H9 (cell line): ENCODE results near the gene FAM200B. TPM values are rescaled to one million over a fixed set of nuclear protein-coding genes. Genes with fewer than 3 reads are reported as not detected.

Experiments
- DNase-seq: peaks from one replicate; pipeline ENCODE4 v3.0.0-alpha.2; 2017
- H2AFZ ChIP-seq: one replicate; pipeline ENCODE4 v1.6.1; 2013; ENCODE audit warnings: mild to moderate bottlenecking, low read length, control low read depth, moderate library complexity
- H2AK5ac ChIP-seq: 2 replicates; pipeline ENCODE4 v1.6.1; 2013; ENCODE audit warnings: low read length, control low read depth, mixed read lengths; ENCODE audit not compliant: insufficient read length
- H2BK120ac ChIP-seq: one replicate; pipeline ENCODE4 v1.6.1; 2013; ENCODE audit warnings: low read depth, mild to moderate bottlenecking, low read length, control low read depth, inconsistent platforms; ENCODE audit not compliant: poor library complexity, severe bottlenecking
- H2BK12ac ChIP-seq: 2 replicates; pipeline ENCODE4 v1.6.1; 2013; ENCODE audit warnings: low read length, control low read depth, mixed read lengths, low read depth; ENCODE audit not compliant: insufficient read length
- H2BK15ac ChIP-seq: 2 replicates; pipeline ENCODE4 v1.6.1; 2013; ENCODE audit warnings: low read depth, low read length, control low read depth
- H2BK20ac ChIP-seq: one replicate; pipeline ENCODE4 v1.6.1; 2013; ENCODE audit warnings: low read depth, mild to moderate bottlenecking, low read length, control low read depth, inconsistent platforms; ENCODE audit not compliant: poor library complexity, severe bottlenecking
- H2BK5ac ChIP-seq: 2 replicates; pipeline ENCODE4 v1.6.1; 2013; ENCODE audit warnings: low read length, control low read depth, mixed read lengths; ENCODE audit not compliant: insufficient read length
- H3K14ac ChIP-seq: 2 replicates; pipeline ENCODE4 v1.6.1; 2013; ENCODE audit warnings: low read length, control low read depth; ENCODE audit not compliant: insufficient read depth
- H3K18ac ChIP-seq: 2 replicates; pipeline ENCODE4 v1.6.1; 2013; ENCODE audit warnings: low read depth, mild to moderate bottlenecking, mixed read lengths, low read length, control low read depth; ENCODE audit not compliant: insufficient read length
- H3K23ac ChIP-seq: 2 replicates; pipeline ENCODE4 v1.6.1; 2013; ENCODE audit warnings: low read length, control low read depth, mixed read lengths, low read depth; ENCODE audit not compliant: insufficient read length
- H3K23me2 ChIP-seq: 2 replicates; pipeline ENCODE4 v1.6.1; 2013; ENCODE audit warnings: low read depth, mild to moderate bottlenecking, mixed read lengths, low read length, control low read depth; ENCODE audit not compliant: insufficient read length, poor library complexity, severe bottlenecking
- H3K27ac ChIP-seq: 2 replicates; pipeline ENCODE4 v1.5.1; 2013; ENCODE audit warnings: low read length, control low read depth, mixed read lengths, low read depth; ENCODE audit not compliant: insufficient read length
- H3K27me3 ChIP-seq: 2 replicates; pipeline ENCODE4 v1.6.1; 2013; ENCODE audit warnings: low read length, control low read depth, inconsistent platforms; ENCODE audit not compliant: insufficient read depth
- H3K4ac ChIP-seq: 2 replicates; pipeline ENCODE4 v1.6.1; 2013; ENCODE audit warnings: low read depth, mild to moderate bottlenecking, control low read depth, inconsistent platforms, low read length, moderate library complexity
- H3K4me1 ChIP-seq: 2 replicates; pipeline ENCODE4 v1.6.1; 2013; ENCODE audit warnings: low read length, control low read depth, inconsistent platforms; ENCODE audit not compliant: insufficient read depth
- H3K4me2 ChIP-seq: 2 replicates; pipeline ENCODE4 v1.6.1; 2013; ENCODE audit warnings: low read length, control low read depth, mixed read lengths; ENCODE audit not compliant: insufficient read length, insufficient read depth
- H3K56ac ChIP-seq: 2 replicates; pipeline ENCODE4 v1.6.1; 2013; ENCODE audit warnings: low read depth, mild to moderate bottlenecking, mixed read lengths, low read length, control low read depth; ENCODE audit not compliant: insufficient read length
- H3K79me1 ChIP-seq: 2 replicates; pipeline ENCODE4 v1.6.1; 2013; ENCODE audit warnings: low read depth, mild to moderate bottlenecking, moderate library complexity, low read length, control low read depth, inconsistent platforms; ENCODE audit not compliant: insufficient read depth, poor library complexity, severe bottlenecking
- H3K79me2 ChIP-seq: 2 replicates; pipeline ENCODE4 v1.6.1; 2013; ENCODE audit warnings: low read length, control low read depth, inconsistent platforms; ENCODE audit not compliant: insufficient read depth
- H3K9ac ChIP-seq: 2 replicates; pipeline ENCODE4 v1.6.1; 2013; ENCODE audit warnings: low read length, control low read depth, mixed read lengths; ENCODE audit not compliant: insufficient read length; ENCODE audit errors: extremely low read depth
- H3K9me3 ChIP-seq: one replicate; pipeline ENCODE4 v1.6.1; 2013; ENCODE audit warnings: low read depth, low read length, inconsistent platforms; ENCODE audit not compliant: control insufficient read depth
- H3T11ph ChIP-seq: one replicate; pipeline ENCODE4 v1.6.1; 2013; ENCODE audit warnings: mild to moderate bottlenecking, low read length, control low read depth, inconsistent platforms
- H4K20me1 ChIP-seq: one replicate; pipeline ENCODE4 v1.6.1; 2013; ENCODE audit not compliant: control insufficient read depth, insufficient read length, insufficient read depth
- H4K5ac ChIP-seq: 2 replicates; pipeline ENCODE4 v1.6.1; 2013; ENCODE audit warnings: low read depth, mild to moderate bottlenecking, mixed read lengths, low read length, control low read depth; ENCODE audit not compliant: insufficient read length
- H4K8ac ChIP-seq: replicated peaks from 2 replicates; pipeline ENCODE4 v1.6.1; 2013; ENCODE audit warnings: low read length, control low read depth, mixed read lengths, low read depth; ENCODE audit not compliant: insufficient read length
- H4K91ac ChIP-seq: 2 replicates; pipeline ENCODE4 v1.6.1; 2013; ENCODE audit warnings: low read depth, mild to moderate bottlenecking, moderate library complexity, mixed read lengths, low read length, control low read depth; ENCODE audit not compliant: insufficient read length
- H3K27ac Mint-ChIP-seq, 3 experiments: 2 replicates in 2 of 3; 3 replicates in 1 of 3; pipeline ENCODE4 v1.8.0; 2020 to 2021; ENCODE audit warnings: mixed read lengths in 3 of 3, mild to moderate bottlenecking in 1 of 3, moderate library complexity in 1 of 3
- H3K27me3 Mint-ChIP-seq: 2 replicates; pipeline ENCODE4 v1.8.0; 2021; ENCODE audit warnings: low read depth, mild to moderate bottlenecking, moderate library complexity, mixed read lengths
- H3K36me3 Mint-ChIP-seq, 3 experiments: 2 replicates in 2 of 3; 3 replicates in 1 of 3; pipeline ENCODE4 v1.8.0; 2020 to 2021; ENCODE audit warnings: low read depth in 3 of 3, mixed read lengths in 3 of 3; ENCODE audit not compliant: insufficient read depth in 1 of 3
- H3K4me1 Mint-ChIP-seq, 2 experiments: 2 replicates each; pipeline ENCODE4 v1.8.0; 2020; ENCODE audit warnings: mixed read lengths in 2 of 2
- H3K4me3 Mint-ChIP-seq, 2 experiments: 2 replicates in 1 of 2; 3 replicates in 1 of 2; pipeline ENCODE4 v1.8.0; 2020 to 2021; ENCODE audit warnings: mild to moderate bottlenecking in 2 of 2, mixed read lengths in 2 of 2, moderate library complexity in 1 of 2
- H3K9me3 Mint-ChIP-seq, 2 experiments: 2 replicates in 1 of 2; 3 replicates in 1 of 2; pipeline ENCODE4 v1.8.0; 2020; ENCODE audit warnings: mild to moderate bottlenecking in 2 of 2, mixed read lengths in 2 of 2, moderate library complexity in 1 of 2
- CTCF ChIP-seq: fragments of 200-600 bp; sonication (generic); conservative IDR thresholded peaks from 3 replicates; pipeline ENCODE4 v1.8.0; 2021; ENCODE audit warnings: antibody characterized with exemption, mild to moderate bottlenecking
- WGBS: extraction: QIAGEN DNeasy Blood & Tissue Kit; methylation state at CpG from one replicate; pipeline ENCODE4 v1.1.7; 2013; ENCODE audit warnings: missing lambda C conversion rate, low lambda C conversion rate, mixed read lengths; ENCODE audit not compliant: insufficient read length; ENCODE audit errors: extremely low coverage; 5-methylcytosine and 5-hydroxymethylcytosine counted together
- total RNA-seq: library from RNA; stranded (reverse); gene quantifications from 2 replicates; pipeline ENCODE4 v1.2.1, GENCODE V29; 2021

FAM200B gene
- total RNA-seq, 1 experiment from 2014 or later: 19.6 TPM

- no CpG with 5 or more reads among the region's 1 CpG for WGBS
- Histone ChIP-seq H2BK5ac (no peak overlapping the region), H2AK5ac (no peak overlapping the region), H3K27me3 (no peaks in the 10 kb centered on the region), H2BK12ac (no peak overlapping the region), H3K4me1 (no peaks in the 10 kb centered on the region), H3K9ac (no peak overlapping the region), H2BK120ac (no peak overlapping the region), H3K79me2 (no peaks in the 10 kb centered on the region), H3K27ac (no peak overlapping the region), H3K9me3 (no peaks in the 10 kb centered on the region), H4K8ac (no peak overlapping the region), H2BK20ac (no peak overlapping the region), H3T11ph (no peak overlapping the region), H3K56ac (no peak overlapping the region), H2AFZ (no peak overlapping the region), H3K23me2 (no peaks in the 10 kb centered on the region), H2BK15ac (no peak overlapping the region), H4K91ac (no peak overlapping the region), H3K14ac (no peak overlapping the region), H3K18ac (no peak overlapping the region), H4K5ac (no peak overlapping the region), H4K20me1 (no peaks in the 10 kb centered on the region), H3K4me2 (no peak overlapping the region), H3K23ac (no peak overlapping the region), H3K4ac (no peak overlapping the region), H3K79me1 (no peaks in the 10 kb centered on the region)
- no peaks in the 10 kb centered on the region for H3K36me3 Mint-ChIP-seq
- TF ChIP-seq CTCF: no peak
- no peak for DNase-seq
- no peak overlapping the region for H3K27ac Mint-ChIP-seq
- no peaks in the 10 kb centered on the region for H3K9me3 Mint-ChIP-seq
- peaks cover 7 to 17% of the 10 kb centered on the region in 2 experiments for H3K4me1 Mint-ChIP-seq
- H3K27me3 Mint-ChIP-seq: no peaks in the 10 kb centered on the region; the same call in 1 of the 2 replicates
- no peak overlapping the region for H3K4me3 Mint-ChIP-seq
These were observed 30.6 kb downstream of the FAM200B start for GRCh38 chr4:15712214-15712613.
